ENCODE results near the gene ARHGAP15.

The ARHGAP15 gene

DNA sequence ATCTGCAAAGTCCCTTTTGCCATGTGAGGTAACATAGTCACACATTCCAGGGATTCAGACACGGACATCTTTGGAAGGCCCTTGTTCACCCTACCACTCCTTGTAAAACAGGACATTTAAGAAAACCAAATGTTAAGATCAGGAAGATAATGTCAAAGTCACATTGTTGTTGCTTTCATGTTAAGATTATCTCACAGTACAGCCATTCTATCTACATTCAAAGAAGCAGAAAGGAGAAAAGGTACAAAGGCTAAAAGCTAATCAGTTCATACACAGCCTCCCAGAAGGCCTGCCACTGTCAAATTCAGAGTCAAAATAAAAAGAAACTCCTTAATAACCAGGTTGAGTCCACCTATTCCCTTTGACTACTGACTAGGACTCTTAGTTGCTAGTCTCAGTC is 573.7 kb downstream of the ARHGAP15 start:
- no peak for DNase-seq

DNA sequence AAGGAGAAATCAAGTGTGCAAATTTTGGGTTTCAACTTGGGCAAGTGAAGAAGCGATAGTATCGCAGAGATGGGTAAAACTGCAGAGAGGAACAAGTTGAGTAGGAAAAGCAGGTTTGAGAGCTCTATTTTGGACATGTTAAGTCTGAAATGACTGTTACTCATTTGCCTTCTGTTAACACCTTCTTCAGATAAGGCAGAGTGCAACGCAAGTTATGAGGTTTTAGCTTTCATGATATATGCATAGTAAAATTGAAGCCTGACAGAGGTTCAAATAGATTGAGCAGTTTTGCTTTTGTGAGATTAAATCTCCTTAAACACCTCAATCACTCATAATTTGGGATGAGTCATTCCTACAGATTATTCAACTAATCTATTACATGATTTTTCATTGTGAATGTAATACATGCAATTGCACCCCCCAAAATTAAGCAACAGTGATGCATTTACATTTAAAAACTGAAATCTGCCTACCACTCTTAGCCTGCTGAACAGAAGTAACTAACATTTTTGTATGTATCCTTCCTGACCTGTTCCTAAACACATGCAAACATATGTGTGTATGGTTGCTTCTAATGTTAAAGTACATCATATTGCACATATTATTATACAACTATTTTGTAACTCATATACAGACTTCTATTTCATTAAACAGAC is 575.4 kb downstream of the ARHGAP15 start:
- peak; percentile 86 for DNase-seq

DNA sequence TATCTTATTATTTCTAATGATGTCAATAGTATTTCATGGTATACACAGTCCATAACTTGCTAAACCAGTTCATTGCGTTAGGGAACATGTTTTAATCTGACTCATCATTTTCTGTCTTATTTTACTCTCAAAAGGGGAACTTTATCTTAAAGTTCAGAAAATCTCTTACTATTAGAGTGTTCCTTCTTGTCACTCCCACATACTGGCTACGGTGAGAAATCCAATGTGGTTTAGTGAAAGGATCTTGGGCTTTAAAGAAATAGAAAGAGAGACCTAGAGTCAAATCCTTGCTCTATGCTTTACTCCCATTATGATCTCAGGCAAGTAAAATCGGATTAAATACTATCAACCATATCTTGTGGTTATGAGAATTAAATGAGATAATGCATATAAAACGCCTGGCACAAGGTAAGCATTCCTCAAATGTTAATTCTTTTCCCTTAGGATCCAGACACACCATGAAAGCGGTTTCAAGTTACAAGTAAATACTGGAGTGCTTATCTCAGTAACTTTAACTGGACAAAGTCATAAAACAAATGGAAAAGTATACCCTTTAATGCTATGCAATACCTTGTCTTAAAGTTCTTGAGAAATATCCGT is 576.0 kb downstream of the ARHGAP15 start:
- peak; percentile 22 for DNase-seq

DNA sequence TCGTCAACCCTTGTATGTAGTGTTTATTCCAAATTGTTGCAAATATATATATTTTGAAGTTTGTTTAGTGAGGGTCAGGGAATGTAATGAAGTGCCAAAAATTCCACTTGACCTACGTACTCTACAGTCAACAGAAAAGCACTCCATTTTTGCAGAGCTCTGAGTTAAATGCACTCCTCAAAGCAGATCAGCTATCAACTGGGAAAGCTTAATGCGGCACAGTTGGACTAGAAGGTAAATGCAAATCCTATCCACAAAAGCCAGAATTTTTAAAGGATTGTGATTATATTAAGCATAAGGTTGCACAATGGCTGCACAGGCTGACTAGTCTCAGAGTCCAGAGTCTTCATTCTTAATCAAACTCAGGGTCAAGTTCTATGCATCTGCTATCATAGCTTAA is 577.1 kb downstream of the ARHGAP15 start:
- DNase-seq: no peak

DNA sequence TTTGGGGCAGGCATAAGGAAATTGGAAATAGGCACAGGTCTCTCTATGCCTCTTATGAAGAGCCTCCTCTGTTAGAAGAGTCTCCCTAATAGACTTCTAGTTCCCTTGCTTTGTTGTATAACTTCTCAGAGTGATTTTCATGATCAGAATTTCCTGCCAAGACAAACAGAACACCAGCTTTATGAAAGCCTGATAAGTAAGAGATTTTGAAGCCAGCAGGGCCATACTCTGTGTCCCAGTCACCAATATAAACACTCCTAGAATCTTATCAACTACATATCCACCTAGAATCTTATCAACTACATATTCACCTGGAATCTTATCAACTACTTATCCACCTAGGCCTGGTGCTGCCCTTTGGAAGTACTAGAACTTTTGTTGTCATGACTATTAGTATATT is 579.5 kb downstream of the ARHGAP15 start:
- DNase-seq: no peak

DNA sequence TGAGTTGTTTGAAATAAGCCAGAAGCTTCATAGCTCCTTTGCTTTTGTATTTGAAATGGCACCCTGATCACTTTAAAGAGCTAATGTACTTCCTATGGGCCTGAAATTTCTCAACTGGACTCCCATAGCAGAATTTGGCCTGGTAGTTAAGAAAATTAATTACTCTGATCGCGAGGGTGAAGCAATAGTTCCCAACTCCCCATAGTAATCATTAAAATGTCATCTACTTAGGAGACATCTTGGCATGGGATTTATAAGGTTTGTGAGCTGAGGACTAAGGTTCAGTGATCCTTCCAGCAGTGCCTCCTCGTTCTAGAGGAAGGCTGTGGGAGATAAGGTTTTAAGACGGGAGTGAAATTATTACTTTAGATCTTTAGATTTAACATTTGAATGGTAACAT is 581.0 kb downstream of the ARHGAP15 start:
- no peak for DNase-seq

DNA sequence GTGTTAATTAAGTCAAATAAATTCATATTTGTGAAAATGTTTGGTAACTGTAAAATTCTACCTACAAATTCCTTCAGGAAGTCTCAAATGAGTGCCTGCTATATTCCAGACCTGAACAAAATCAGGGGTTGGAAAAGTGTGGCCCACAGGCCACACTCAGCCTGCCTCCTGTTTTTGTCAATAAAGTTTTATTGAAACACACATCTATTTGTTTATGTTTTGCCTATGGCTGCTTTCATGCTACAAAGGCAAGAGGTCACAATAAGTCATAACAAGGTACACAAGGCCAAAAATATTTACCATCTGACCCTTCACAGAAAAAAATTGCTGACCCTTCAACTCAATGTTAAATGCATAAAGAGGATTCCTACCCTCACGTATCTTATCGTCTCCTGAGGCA is 581.7 kb downstream of the ARHGAP15 start:
- no peak for DNase-seq

DNA sequence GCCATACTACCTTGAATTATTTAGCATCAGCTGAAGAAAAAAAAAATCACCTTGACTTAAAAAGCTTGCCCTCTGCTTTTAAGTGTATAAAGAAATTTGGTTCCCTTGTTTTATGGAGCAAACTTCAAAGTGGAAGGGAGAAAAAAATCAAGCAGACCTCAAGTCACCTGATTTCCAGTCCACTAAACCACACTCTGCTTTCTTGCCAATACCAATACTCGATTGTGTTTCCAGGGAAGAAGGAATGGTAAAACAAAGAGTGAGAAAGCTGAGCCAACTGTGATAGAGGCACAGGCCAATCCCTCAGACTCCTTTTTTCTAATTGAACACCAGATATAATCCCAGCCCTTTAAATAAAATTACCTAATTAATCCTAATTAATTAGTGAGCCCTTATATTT is 587.3 kb downstream of the ARHGAP15 start:
- DNase-seq: no peak

DNA sequence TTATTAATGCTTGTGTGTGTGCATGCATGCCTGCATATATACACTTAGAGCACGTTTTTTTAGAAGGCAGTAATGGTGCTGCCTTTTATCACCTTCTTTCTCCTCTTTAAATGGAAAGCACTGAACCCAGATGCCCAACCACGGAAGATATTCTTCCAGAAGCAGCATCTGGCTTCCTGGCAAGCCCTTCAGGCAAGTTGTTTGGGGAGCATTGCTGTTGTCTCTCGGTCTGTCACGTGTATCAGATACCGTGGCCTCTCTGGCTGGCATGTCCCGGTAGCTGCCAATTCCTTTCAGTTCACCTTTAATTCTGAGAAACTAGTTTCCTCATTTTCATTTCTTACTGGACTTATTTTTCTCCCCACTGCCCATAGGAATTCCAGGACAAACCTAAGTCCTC is 587.8 kb downstream of the ARHGAP15 start:
- DNase-seq: no peak

DNA sequence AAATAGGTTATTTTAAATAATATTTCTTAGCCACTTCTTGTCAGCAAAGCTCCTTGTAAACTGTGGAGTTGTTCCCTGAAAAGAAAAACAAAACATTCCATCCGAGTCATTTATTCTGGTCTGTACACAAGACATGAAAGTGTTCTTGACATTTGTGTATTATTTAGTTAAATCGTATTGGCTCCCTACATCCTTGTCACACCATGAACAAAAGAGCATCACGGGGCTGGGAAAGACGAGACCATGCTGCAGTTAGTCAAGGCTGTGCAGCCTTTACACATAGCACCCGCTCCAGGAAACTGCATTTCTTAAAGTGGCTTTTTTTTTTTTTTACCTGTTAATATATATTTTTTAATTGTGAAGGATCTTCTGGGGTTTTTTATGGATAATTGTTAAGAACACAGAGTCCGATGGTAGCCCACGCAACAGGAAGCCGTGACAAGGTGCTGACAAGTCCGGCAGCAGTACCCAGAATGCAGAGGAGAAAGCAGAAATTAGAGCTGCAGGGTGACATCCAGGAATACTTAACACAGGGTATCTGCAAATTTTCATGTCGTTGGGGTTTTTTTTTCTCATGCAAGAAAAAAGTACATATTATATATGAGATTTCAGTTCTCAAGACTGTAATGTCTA is 588.4 kb downstream of the ARHGAP15 start:
- no peak for DNase-seq

DNA sequence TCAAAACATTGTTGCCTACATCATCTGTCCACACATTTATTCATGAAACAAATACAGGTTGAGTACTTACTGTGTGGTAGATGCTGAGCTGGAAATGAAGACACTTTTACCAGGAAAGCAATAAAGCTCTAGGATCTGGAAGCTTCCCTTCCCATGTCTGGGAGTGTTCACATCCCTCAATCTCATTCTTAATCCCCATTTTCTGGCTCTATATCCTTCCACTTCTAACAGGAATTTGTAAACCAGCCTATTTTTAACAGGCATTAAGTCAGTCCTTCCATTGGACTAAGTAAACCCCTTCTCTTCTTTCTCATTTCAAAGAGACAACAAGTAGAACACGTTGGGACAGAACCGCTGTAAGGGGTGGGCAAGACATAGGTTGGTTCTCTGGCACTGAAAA is 589.5 kb downstream of the ARHGAP15 start:
- DNase-seq: no peak

DNA sequence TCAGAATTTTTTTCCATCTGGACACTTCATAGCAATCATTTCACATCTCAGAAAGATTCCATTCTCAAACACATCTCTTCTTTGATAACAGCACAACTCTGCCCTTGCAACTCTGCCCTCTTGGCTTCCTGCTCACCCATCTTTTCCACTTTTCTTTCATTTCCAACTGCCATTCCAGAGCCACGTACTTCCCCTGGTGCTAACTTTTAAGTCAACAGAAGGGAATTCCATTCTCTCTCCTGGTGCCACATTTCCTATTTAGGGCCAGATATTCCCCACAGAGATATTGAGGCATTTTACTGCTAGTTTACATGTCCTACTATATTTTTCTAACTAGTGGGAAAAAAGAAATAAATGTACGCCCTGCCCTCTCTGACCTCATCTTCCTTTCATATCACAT is 590.2 kb downstream of the ARHGAP15 start:
- DNase-seq: no peak

DNA sequence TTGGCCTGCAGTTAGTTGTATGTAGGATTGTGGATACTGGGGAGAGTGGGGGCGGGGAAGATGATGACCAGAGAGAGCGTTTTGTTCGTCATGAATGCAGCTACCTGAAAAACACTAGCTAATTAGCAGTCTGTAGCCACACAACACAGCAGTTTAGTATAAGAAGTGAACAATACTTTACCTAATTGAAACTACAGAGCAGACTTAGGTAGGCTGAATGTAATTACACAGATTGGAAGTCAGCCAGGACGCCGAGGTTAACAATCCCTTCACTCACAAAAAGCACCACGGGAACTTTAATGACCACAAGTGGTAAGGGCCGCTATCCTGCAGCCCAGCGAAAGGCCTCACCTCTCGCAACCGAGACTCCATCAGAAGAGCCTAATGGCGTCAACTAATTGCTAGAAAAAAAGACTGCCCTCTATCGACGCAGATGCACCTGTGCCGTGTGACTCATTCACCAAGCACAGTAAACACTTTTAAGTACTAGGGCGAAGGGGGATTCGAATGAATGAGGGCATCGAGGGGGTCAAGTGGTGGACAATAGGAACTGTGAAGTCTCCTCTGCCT is 591.0 kb downstream of the ARHGAP15 start:
- no peak for DNase-seq

DNA sequence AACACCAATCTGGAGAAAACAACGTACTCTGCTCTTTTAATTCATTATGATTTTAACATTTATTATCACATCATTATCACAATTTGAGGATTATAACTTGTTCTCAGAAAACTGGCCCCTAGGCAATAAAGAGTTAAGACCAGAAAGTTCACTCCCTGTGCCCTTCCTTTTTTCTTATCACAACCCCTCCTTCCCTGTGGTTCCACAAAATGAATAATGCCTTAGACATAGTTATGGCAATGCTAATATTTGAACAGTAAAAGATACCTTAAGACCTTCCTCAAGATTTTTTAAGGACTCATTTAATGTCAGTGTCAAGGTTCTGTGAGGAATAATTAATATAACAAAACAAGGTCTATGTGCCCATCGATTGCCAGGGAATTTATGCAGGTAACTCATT is 596.2 kb downstream of the ARHGAP15 start:
- no peak for DNase-seq

DNA sequence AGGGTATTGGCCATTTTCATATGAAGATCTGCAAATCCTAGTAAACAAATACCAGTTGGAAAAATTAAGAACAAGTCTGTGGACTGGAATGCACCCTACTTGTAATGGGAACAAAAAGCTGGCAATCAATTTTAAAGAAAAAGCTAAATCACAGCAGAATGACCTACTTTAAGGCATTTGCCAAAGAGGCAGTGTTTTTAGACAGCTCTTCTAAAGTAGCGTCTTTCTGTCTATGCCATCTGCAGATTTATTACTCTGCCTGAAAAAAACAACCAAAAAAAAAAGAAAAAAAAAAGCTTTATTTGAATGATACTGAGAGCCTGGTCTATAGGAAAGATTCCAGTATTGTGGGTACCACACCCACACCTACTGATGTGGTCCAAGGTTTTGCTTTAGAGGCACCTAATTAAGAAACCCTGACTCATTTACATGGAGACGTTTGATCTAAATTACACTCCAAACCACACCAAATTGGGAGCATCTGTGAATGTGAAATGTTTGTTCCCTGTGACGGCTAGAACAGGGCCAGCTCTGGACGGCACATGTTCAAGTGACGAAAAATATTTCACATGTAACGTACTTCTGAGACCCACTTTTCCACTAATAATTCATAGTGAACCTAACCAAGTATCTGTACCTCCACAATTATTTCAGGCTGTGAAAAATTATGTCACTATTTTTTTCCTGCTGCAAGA is 597.1 kb downstream of the ARHGAP15 start:
- DNase-seq: peak; percentile 15

DNA sequence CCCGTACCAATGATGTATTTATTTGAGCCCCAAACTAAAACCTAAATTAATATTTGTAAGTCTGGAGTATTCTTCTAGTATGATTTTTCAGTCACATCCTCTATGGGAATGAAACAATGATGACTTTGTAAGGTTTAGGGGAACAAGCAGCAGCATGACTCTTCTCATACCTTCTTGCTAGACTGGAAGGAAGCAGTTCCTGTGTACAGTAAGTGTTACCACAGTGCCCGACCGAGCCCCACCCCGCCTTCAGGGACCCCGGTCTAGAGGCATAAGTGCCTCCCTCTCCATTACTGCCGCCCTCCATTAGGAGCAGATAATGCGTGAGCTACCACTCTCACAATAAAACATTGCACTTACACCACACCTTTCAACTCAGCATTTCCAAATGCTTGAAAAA is 599.3 kb downstream of the ARHGAP15 start:
- peak; percentile 44 for DNase-seq

DNA sequence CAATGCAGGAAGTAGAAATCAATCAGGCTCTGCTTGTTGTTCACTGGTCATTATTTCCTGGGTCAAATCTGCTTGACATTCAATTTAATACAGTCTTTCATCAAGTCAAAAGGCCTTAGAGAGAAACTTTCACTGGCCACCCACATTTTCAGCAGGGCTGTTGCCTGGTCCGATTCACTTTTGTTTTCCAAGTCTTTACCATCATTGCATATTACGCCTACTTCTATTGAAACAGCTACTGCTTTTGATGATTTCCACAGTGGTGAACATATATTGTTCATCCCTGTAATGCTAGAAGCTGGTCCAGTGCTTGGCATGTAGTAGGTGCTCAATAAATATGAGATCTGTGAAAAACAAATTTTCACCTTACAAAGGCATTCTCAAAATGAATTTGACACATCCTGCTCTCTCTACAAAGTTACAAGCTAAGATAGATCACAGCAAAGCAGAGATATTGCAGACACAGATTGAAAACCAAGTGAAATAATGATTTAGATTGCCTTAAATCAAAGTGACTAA is 600.1 kb downstream of the ARHGAP15 start:
- peak; percentile 59 for DNase-seq

DNA sequence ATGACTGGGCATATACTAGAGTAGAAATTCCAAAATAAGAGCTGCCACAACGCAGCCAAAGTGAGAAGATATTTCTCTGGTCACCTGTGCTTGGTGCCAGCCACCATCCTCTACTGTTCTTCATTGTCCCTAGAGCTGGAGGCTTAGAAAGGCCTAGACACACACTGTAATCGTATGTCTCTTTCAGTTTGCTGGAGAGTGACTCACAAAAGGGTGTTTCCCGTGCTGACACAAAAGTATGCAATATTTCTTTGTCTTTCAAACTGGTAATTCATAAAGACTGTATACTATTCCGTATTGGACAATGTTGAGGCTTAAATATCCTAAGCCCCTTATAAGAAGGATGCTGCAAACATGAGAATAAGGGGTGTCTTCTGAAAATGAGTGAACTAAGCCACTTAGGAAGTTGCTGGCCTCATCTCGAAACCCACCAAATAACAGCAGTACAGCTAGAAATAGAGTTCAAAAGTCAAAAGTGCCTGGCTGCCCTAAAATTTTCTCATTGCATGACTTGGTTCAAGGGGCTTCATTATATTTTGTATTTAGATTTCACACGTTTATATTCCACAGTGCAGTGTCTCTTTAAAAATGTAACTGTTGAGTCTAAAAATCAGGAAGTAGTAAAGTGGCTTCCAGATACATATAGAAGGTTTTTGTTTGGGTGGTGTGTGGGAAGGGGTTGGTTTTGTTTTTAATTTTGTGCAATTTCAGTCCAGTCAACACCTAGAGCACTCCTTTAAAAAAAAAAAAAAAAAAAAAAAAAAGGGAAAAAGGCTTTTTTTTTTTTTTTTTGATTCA is 601.1 kb downstream of the ARHGAP15 start:
- peak; percentile 78 for DNase-seq

DNA sequence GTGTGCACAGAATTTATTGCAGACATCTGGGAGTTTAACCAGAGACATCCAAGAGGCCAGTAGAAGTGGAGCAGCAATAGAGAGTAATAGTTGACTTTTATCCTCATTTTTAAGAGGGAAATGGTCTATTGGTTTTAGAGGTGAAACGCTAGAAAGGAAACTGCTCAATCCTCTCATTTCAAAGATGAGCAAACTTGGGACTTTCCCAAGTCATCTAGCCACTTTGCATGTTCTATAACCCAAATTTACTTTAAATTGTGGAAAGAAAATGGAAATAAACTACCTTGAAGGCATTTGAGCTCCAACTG is 601.7 kb downstream of the ARHGAP15 start:
- DNase-seq: peak; percentile 70

DNA sequence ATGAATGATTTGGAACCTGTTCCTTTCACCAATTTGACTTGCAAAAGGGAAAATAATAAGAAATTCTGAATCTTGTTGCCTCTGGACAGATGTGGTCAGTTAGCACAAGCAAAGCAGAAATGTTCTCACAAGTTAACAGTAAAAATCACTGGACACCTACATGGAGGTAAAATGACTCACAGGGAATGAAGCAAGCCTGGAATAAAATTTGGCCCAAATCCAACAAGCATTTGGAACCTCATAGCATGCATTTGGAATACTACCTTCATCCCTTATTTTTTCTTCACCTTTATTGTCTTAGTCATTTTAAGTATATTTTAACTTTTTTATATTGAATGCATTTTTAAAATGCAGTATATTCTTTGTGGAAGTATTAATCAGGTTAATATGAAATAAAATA is 602.9 kb downstream of the ARHGAP15 start:
- no peak for DNase-seq

DNA sequence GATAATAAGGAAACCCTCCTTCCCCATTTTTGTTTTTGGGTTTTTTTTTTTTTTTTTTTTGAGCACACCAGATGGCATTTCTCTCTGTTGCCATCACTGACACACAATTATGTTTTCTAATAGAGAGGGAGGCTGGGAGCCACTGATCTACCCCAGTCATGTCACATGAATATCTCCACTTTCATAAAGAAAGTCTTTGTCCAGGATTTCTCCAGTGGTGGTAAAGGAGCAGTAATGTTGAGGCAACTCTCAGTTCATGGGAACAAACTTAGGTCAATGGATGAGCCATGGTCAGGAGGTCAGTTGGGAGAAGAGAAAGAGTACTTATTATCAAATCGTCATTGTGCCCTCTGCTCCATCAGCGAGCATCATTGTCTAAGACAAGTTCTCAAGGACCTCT is 603.7 kb downstream of the ARHGAP15 start:
- no peak for DNase-seq

DNA sequence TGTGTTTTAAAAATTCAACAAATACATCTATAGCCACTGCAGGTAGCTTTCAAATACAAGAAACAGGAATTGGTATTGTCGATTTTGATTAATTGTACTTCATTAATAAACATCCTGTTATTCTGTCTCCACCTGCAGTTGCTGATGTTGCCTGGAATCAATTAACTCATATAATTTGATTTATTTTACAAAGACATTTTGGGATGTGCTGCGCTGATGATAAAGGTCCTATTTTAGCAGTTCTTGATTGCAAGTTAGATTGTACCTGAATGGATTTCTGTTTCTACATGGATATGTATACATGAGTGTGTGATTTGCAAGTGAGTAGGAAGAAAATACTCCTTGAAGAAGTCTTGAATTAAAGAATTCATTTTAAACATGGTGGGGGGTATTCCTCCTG is 605.3 kb downstream of the ARHGAP15 start:
- DNase-seq: no peak

DNA sequence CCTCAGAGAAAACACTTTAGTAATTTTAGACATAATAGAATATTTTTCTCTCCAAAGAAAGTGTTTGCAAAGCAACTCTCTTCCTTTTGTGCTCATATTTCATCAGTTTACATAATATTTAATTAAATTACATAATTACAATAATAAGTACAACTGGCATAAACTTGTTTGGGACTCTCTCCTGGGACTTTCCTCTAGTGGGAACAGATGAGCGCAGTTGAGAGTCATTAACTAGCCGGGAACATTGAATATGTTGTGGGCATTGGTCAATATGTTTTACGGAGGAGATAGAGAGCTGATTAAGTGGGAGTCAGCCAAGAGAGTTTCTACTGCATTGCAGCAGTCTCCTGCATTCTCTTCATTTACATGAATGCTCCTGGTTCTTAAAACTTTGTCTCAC is 607.7 kb downstream of the ARHGAP15 start:
- DNase-seq: no peak
